GM19023 (cell line): Measurements from ENCODE around the gene ABCG1.
"Not testable (repeated sequence)": the region's sequence is repeated elsewhere in the genome, so short reads cannot be mapped to it uniquely, and the experiment has no call there.

ENCODE experiments used
- ATAC-seq: cut with Tn5 transposase; IDR thresholded peaks from one replicate; pipeline ENCODE4 v1.9.1; 2021; ENCODE audit warnings: mild to moderate bottlenecking, moderate library complexity; ENCODE audit not compliant: unreplicated experiment

Gene ABCG1

DNA sequence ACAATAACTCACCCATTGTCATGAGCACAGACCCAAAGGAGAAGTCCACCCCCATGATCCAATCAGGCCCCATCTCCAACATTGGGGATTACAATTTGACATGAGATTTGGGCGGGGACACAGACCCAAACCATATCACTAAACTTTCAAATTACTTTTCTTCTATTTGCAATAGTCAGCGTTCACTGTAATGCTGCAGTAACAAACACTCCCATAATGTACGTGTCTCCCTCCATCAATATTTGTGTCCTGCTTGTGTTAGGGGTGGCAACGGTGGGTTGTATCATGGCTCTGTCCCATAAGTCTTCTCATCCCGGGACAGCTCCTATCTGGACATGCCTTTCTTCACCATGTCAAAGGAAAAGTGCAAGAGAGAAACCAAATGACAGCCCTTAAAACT lies 70.0 kb downstream of the ABCG1 start:
- ATAC-seq = no peak

DNA sequence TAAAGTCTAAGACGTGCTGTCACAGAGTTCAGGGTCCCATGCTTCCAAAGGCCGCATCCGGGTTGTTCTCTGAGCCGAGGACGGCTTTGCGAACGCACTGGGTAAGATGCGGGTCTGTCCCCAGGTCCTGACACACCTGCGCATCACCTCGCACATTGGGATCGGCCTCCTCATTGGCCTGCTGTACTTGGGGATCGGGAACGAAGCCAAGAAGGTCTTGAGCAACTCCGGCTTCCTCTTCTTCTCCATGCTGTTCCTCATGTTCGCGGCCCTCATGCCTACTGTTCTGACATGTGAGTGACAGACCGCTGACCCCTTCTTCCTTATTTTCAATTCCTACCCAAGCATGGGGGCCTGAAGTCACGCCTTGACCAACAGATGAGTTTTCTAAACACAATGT lies 71.0 kb downstream of the ABCG1 start:
- ATAC-seq = no peak

DNA sequence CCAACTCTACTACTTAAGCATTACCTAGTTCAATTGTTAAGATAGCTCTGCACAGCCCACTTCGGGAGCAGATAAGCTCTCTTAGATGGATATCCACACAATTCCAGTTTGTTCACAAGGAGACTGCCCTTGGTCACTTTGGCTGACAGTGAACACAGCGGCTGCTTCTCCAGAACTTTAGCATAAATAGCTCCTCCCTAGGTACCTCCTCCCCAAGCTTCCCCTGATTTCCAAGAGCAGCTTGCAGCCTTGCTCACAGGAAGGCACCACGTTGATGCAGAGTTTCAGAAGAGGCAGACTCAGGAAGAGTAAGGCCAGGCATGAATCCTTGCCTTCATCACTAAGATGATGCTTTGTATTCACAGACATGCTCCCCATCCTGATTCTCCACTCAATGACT lies 71.6 kb downstream of the ABCG1 start:
- ATAC-seq = no peak

DNA sequence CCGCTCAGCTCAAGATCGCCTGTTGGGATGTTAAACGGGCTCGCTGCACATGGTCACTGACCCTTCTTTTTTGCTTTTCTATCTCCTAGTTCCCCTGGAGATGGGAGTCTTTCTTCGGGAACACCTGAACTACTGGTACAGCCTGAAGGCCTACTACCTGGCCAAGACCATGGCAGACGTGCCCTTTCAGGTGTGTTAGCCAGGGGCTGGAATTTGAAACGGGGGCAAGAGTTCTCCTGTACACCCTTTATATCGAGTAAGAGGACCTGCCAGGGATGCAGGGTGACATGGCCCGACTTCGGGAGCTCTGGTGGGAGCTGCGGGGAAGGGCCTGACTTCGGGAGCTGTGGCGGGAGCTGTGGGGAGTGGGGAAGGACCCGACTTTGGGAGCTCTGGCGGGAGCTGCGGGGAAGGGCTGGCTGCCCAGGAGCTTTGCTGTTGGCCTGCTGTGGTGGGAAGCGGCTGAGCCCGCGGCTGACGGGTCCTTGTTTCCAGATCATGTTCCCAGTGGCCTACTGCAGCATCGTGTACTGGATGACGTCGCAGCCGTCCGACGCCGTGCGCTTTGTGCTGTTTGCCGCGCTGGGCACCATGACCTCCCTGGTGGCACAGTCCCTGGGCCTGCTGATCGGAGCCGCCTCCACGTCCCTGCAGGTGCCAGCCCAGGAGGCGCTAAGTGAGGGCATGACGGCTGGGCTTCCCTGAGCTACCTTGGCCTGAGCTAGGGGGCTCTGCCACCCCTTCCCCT lies 72.2 kb downstream of the ABCG1 start:
- no peak for ATAC-seq

DNA sequence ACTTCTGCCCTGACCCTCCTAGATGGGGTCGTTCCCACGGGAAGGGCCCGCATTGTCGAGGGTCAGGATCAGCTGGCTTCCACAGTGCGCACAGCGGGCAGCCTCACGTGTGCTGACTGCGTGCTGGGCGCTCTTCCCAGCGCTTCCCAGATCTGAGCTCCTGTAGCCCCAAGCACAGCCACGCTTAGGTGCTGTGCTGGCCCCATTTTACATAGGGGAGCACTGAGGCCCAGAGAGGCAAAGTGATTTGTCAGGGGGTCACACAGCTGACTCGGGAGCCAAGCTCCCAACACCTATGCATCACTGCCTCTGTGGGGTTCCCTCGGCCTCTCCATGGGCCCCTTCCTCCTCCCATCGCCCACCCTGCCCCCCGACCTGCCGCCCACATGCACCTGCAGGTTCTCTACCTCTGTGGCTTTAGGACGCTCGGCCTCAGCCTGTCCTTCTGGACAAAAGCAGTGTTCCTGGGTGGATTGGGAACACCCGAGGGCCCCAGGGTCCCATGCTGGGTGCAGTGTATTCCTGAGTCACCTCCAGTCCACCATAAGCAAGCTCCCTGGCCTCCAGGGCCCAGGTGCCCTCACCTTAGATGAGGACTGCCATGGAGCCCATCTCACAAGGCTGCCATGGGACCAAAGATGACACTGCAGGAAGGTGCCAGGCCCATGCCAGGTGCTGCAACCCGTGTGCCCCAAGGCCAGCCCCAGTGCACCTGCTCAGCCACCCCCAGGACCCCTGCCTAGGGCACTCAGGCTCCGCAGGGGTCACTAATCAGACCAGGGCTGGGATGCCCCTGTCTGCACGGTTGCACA lies 73.0 kb downstream of the ABCG1 start:
- no peak for ATAC-seq

DNA sequence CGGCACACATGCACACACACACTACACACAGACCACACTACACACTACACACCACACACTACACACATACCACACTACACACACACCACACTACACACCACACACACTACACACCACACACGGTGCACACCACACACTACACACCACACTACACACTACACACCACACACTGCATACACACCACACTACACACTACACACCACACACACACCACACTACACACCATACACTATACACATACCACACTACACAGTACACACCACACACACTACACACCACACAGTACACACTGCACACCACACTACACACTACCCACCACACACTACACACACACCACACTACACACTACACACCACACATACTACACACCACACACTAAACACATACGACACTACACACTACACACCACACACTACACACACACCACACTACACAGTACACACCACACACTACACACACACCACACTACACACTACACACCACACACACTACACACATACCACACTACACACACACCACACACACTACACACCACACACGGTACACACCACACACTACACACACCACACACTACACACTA lies 73.7 kb downstream of the ABCG1 start:
- not testable (repeated sequence) for ATAC-seq

DNA sequence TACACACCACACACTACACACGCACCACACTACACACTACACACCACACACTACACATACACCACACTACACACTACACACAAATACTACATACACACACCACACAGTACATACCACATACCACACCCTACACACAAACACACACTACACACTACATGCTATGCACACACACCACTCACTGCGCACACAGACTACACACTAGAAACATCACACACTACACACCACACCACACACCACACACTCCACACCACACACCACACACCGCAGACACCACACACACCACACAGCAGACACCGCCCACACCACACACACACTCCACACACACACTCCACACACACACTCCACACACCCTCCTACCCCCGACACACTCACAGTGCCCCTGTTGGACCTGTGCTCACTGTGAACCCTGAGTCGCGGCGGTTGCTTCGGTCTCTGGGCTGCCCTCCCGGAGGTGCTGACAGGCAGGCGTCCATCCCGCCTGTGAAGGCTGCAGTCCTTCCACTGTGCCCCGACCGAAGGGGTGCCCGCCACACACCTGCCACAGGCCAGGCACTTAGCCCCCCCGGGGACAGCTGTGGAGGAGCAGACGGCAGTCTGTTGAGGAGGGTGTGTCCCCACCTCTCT lies 74.8 kb downstream of the ABCG1 start:
- no peak for ATAC-seq

DNA sequence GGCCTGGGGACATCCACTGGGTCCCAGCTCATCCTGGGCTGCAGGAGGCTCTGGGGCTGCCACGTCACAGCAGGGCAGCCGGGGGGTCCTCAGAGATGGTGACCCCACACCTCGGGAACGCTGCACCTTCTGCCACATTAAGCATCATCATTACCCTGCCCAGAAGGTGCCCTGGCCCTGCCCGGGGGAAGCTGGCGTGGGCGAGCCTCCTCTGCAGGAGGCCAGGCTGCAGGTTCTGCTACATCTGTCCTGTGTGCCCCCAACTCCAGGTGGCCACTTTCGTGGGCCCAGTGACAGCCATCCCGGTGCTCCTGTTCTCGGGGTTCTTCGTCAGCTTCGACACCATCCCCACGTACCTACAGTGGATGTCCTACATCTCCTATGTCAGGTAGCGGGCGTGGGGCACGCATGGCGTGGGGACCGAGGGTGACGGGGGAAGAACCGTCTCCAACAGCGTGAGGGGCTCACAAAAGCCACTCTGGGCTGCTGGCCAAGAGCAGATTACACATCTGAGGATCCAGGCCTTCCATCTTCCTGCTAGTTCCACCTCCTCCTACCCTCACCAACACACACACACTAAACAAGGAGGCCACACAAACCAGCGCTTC lies 75.4 kb downstream of the ABCG1 start:
- no peak for ATAC-seq

DNA sequence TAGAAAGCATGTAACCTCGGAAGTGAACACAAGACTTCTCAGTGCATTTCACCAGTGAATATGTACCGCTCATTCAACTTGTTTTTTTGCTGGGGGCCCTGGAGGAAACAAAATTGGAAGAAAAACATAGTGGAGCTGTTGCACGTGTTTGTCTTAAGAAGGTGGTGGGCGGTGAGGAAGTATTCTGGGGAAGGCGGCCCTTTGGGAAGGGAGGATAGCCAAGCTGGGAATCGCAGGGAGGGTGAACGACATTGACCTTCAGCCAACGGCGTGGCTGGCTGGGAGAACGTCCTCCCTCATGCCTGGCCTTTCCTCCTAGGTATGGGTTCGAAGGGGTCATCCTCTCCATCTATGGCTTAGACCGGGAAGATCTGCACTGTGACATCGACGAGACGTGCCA lies 76.9 kb downstream of the ABCG1 start:
- no peak for ATAC-seq

DNA sequence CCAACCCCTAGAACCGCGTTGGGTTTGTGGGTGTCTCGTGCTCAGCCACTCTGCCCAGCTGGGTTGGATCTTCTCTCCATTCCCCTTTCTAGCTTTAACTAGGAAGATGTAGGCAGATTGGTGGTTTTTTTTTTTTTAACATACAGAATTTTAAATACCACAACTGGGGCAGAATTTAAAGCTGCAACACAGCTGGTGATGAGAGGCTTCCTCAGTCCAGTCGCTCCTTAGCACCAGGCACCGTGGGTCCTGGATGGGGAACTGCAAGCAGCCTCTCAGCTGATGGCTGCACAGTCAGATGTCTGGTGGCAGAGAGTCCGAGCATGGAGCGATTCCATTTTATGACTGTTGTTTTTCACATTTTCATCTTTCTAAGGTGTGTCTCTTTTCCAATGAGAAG lies 77.6 kb downstream of the ABCG1 start:
- no peak for ATAC-seq

DNA sequence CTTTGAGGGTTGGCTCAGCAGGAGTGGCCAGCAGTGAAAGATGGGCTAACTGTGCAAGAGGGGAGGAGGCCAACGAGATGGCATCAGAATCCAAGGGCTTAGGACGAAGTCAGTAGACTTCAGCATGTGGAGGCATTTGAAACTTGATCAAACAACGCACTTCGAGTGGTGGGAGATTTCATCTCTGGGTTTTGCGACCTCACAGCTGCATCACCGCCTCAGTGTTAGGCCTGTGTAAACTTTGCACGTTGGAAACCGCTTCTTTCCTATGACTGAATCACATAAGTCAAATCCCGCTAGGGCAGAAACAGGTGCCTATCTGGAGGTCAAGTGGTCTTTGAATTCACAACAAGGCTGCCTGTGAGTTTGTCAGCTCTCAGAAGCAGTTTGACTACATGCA lies 78.4 kb downstream of the ABCG1 start:
- no peak for ATAC-seq

DNA sequence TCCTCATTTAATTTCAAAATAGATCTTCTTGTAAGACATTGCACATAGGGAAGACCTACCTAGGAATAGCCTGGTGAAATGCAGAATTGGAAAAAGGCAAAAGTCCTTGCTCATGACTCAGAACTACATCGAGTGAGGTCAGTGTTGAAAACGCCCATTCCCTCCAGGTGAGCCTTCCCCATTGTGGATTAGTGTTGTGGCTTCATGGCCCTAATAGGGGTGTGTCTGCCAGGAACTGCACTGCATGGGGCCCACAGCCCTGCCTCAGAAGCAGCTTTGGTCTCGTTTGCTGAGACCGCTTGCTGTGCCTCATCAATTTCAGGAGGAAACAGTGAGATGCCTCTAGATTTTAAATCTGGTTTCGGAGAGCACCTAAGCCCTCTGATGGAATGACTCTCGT lies 79.3 kb downstream of the ABCG1 start:
- ATAC-seq = no peak

DNA sequence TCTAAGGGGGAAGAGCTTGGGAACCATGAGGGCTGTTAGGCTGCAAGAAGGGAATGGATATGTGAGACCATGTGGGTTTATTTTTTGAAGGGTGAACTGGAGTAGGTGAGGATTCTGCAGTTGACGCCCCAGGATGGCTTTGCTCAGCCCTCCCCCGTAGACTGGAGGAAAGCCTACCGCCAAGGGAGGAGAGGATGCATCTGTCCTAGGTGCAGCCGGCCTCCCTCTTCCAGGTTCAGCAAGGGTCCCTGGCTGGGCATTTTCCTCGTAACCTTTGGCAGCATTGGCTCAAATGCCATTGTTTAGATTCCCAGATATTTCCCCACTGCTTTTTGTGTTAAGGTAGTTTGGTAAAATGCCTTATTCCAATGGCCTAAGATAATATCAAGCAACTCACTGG lies 79.7 kb downstream of the ABCG1 start:
- no peak for ATAC-seq

DNA sequence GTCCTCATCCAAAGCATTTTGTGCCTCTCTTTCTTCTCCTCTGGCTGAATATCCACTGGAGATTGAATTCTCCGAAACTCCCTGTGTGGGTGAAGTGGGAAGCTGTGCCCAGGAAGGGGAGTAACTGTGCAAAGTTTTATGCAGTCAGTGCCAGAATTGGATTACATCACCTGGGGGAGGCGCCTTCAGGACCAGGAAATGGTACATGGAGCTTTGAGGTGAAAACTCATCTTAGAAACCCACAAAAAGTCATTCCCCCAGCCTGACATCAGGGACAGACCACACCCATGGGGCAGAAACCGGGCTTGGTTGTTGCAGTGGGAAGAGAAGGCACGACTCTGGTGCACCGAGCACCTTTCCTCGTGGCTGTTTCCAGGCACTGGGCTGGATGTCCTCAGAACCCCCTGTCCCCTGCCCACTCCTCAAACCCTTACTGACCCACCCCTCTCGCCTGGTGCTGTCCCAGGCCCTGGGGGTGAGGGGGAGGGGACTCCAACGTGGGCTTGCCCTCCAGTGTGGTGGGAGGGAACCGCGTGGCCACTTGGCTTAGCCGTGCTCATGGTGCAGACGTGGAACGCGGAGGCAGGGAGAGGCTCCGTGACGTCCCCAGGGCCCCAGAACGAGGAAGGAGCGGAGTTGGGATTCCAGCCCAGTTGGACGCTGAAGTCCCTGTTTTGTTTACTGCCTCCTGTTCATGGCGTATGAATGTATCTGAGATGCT lies 80.5 kb downstream of the ABCG1 start:
- ATAC-seq = no peak

DNA sequence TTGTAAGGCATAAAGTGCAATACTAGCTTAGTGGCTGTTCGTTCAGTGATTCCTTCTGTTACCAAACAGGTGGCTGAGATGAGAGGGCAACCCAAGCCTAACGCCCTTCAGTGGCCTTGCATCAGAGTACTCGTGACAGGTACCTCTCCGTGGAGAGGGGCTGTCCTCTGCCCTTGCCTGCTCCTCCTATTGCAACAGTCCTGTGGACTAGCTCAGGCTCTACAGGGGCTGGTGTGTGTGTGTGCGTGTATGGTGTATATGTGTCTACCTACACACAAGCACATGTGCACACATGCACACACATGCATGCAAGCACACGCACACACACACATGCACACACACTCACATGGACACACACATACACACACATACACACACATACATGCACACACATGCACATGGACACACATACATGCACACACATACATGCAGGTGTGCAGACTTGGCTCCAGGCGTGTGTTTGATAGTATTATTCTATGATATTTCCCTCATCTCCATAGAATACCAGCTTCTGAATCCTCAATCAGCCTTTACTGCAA lies 81.2 kb downstream of the ABCG1 start:
- no peak for ATAC-seq

DNA sequence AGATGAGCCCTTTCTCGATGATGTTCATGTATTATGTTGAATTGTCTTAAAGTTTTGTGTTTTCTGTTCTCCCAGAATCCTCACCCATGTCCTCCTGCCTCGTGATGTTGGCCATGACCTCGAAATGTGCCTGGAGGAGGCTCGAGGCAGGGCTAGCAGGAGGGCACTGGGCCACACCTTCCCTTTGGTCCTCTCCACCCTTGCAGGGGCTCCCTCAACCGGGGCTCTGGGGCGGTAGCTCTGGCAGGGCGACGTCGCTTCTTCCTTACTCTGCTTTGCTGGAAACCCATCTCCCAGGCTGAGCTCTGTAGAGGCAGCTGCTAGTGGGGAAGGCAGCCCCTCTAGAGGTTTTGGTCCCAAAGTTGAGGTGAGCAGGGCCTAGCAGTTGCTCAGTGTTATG lies 82.0 kb downstream of the ABCG1 start:
- no peak for ATAC-seq

DNA sequence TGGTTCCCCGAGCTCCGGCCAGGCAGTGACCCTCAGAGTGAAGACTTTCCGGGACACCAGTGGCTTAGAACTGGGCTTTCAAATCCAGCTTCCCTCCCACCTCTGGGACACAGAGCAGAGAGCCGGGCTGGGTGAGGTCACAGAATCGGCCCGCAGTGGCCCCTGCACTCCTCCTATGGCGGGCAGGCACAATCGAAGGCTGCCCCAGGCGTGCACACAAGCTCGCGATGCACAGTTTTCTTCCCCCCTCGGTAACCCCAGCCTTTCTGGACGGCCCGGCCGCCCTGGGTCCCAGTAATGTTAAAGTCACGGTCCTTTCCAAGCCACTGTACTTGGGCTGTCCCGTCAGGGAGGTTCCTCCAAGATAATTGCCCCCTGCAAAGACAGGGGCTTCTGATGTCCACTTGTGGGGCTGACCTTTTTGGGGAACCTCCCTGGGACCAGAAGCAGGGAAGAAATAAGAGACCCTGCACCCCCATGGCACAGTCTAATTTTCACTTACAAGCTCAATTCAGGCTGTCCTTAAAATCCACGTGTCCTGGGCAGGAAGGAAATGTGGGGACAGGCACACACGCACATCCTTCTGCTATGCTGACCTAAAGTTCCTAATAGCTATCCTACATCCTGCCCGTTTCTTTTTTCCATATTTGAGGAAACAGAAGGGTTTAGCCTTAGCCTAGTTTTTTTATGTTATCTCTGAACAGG lies 82.6 kb downstream of the ABCG1 start:
- no peak for ATAC-seq

DNA sequence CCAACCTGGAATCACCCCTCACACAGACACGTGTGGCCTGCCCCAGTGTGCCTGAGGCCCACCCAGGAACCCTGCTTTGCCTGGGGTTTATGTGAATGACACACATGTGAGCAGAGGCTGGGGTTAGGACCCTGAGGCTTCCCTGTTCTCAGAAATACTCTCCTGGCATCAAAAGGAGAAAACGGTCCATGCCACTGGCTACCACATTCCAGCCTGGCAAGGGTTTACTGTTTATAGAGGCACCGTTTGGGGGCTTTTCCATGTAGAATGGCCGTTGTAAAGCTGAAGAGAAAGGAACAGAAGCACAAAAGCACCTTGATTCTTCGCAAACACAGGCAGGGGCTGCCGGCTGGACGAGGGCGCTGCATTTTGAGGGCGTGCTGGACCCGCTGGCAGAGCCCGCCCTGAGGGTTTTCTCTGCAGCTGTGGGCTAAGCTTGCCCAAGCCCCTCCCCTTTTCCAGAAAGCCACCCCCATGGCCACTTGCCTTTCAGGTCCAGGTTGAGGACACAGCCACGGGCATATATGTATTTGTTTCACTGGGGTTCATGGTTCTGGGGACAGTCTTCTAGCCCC lies 83.2 kb downstream of the ABCG1 start:
- no peak for ATAC-seq

DNA sequence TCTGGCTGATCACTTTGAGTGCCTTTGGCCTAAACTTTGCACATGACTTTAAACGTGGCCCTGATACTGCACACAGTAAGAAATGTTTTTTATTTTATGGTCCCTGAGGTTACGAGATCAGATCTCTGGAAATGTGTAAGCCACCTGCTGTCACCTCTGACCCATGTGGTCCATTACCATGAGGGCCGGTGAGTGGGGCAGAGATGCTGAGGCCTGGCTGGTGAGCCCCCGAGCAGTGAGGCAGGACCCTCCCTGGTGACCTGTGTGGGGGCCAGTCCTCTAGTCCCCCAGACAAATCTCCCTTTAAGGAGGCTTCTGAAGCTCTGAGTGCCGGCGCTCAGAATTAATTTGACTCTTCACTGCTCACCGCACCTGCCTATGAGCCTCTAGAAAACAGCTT lies 83.9 kb downstream of the ABCG1 start:
- no peak for ATAC-seq
